Erythroblast (primary cell): ENCODE results near the gene CCM2L.

Experiments used
- GATA1 ChIP-seq: IDR thresholded peaks from 2 replicates; pipeline ENCODE4 v1.6.1; 2011; ENCODE audit warnings: low read depth, mild to moderate bottlenecking, control low read depth, low read length, moderate library complexity
- POLR2A ChIP-seq: IDR thresholded peaks from 2 replicates; pipeline ENCODE4 v1.6.1; 2011; ENCODE audit warnings: mild to moderate bottlenecking, low read length

DNA sequence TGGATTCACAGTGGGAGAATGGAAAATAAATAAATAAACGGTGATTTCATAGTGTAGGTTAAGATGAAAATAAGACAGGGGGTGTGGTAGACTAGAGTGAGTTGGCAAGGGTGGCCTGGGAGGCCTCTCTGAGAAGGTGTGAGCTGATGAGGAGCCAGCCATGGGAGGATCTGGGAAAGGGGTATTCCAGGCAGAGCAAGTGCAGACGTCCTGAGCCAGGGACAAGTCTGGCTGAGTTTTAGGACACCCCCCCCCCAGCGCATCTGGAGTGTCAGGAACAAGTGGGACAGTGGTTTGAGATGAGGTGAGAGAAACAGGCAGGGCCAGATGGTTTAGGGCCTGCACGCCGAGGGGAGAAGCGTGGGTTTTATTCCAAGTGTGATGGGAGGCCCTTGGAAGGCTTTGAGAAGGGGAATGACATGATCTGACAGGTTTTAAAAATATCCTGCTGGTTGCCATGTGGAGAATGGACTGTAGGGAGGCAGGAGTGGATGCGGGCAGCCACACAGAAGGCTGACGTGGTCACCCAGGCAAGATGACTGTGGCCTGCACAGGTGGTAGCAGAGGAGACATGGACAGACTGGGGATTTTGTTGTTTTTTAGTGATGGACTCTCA, 21.1 kb upstream of the CCM2L start:
- TF ChIP-seq POLR2A (no peak), GATA1 (no peak)
